Right lobe of liver (tissue), 4 donors: ENCODE results near the gene SCD.

Source experiments
- CTCF ChIP-seq, 4 donors: fragments of 200-600 bp in 3 of 4; fragments of 450-650 bp in 1 of 4; IDR thresholded peaks; one replicate each; pipeline versions ENCODE4 v1.5.1 to v1.8.0; 2016 to 2022; ENCODE audit warnings: antibody characterized with exemption in 4 of 4, mild to moderate bottlenecking in 2 of 4
- POLR2A ChIP-seq: fragments of 450-650 bp; IDR thresholded peaks from one replicate; pipeline ENCODE4 v1.6.1; 2017; ENCODE audit warnings: antibody characterized with exemption, mild to moderate bottlenecking
- donor health status: DM: no; HTN: no; CAD: no.
- donor health status: DM: no; HTN: no; CAD: no.
- donor health status: DM: no; HTN: yes; CAD: no.

- no peak for TF ChIP-seq CTCF (IDR thresholded peaks at IDR 0.05)
- no peak for TF ChIP-seq POLR2A
Measured at GRCh38 chr10:100315615-100316014, 31.4 kb upstream of the SCD start.
